Cerebellar nuclear complex (tissue), 1 donor: Measurements from ENCODE around the gene WDFY3.

ENCODE experiments used
- DNase-seq, 2 experiments: peaks; one replicate each; lab custom pipeline; 2025; lab: John Stamatoyannopoulos, UW

WDFY3 gene

GRCh38 chr4:84913176-84913575 lies 53.3 kb downstream of the WDFY3 start:
- no peak for DNase-seq

- no peak for DNase-seq
Measured at GRCh38 chr4:84912741-84913140, 53.7 kb downstream of the WDFY3 start.

GRCh38 chr4:84908876-84909275 lies 57.6 kb downstream of the WDFY3 start:
- no peak for DNase-seq

- no peak for DNase-seq
Measured at GRCh38 chr4:84907145-84907544, 59.3 kb downstream of the WDFY3 start.

- DNase-seq = peak in 1 of 2 experiments; percentile 36
Measured at GRCh38 chr4:84905646-84906045, 60.8 kb downstream of the WDFY3 start.

- no peak for DNase-seq
Measured at GRCh38 chr4:84901740-84902281, 64.7 kb downstream of the WDFY3 start.

GRCh38 chr4:84901173-84901572 lies 65.3 kb downstream of the WDFY3 start:
- DNase-seq = no peak

- DNase-seq = no peak
Measured at GRCh38 chr4:84899616-84900015, 66.9 kb downstream of the WDFY3 start.

GRCh38 chr4:84897516-84897915 lies 69.0 kb downstream of the WDFY3 start:
- no peak for DNase-seq

GRCh38 chr4:84895283-84895682 lies 71.2 kb downstream of the WDFY3 start:
- DNase-seq = no peak

- no peak for DNase-seq
Measured at GRCh38 chr4:84894621-84895020, 71.9 kb downstream of the WDFY3 start.

GRCh38 chr4:84892950-84893349 lies 73.5 kb downstream of the WDFY3 start:
- DNase-seq = no peak

- no peak for DNase-seq
Measured at GRCh38 chr4:84887824-84888223, 78.7 kb downstream of the WDFY3 start.

- no peak for DNase-seq
Measured at GRCh38 chr4:84879651-84880200, 86.8 kb downstream of the WDFY3 start.

GRCh38 chr4:84878546-84878945 lies 87.9 kb downstream of the WDFY3 start:
- no peak for DNase-seq

- DNase-seq = no peak
Measured at GRCh38 chr4:84878090-84878489, 88.4 kb downstream of the WDFY3 start.

GRCh38 chr4:84877051-84877833 lies 89.2 kb downstream of the WDFY3 start:
- DNase-seq = no peak

GRCh38 chr4:84875636-84876371 lies 90.7 kb downstream of the WDFY3 start:
- no peak for DNase-seq

GRCh38 chr4:84874619-84875018 lies 91.9 kb downstream of the WDFY3 start:
- no peak for DNase-seq

GRCh38 chr4:84870398-84871163 lies 95.9 kb downstream of the WDFY3 start:
- no peak for DNase-seq

GRCh38 chr4:84866295-84866694 lies 100.2 kb downstream of the WDFY3 start:
- no peak for DNase-seq

GRCh38 chr4:84865600-84865999 lies 100.9 kb downstream of the WDFY3 start:
- no peak for DNase-seq
